Fibroblast of mammary gland (primary cell): ENCODE measurements around the gene CHD1.

Experiments used
- DNase-seq: peaks from one replicate; pipeline ENCODE4 v3.0.0-alpha.2; 2010; ENCODE audit warnings: low read depth
- H3K4me3 ChIP-seq: 2 replicates; pipeline ENCODE4 v1.5.1; 2011; ENCODE audit warnings: low read depth, mild to moderate bottlenecking, low read length, moderate library complexity; ENCODE audit not compliant: control insufficient read depth
- CTCF ChIP-seq: conservative IDR thresholded peaks from 2 replicates; pipeline ENCODE4 v1.5.1; 2011; ENCODE audit warnings: low read depth, low read length, inconsistent platforms; ENCODE audit not compliant: control insufficient read depth, insufficient read depth

The CHD1 gene

GRCh38 chr5:98913911-98914310, 14.9 kb downstream of the CHD1 start:
- DNase-seq = no peak
- H3K4me3 ChIP-seq = no peak overlapping the region
- TF ChIP-seq CTCF = no peak

GRCh38 chr5:98911280-98912040, 17.3 kb downstream of the CHD1 start:
- no peak for TF ChIP-seq CTCF
- H3K4me3 ChIP-seq = no peak overlapping the region
- DNase-seq = no peak

GRCh38 chr5:98909363-98909762, 19.4 kb downstream of the CHD1 start:
- no peak overlapping the region for H3K4me3 ChIP-seq
- DNase-seq = peak; percentile 37
- no peak for TF ChIP-seq CTCF

- DNase-seq = no peak
- no peak overlapping the region for H3K4me3 ChIP-seq
- TF ChIP-seq CTCF = no peak
Observed at GRCh38 chr5:98907951-98908350, 20.9 kb downstream of the CHD1 start.

- no peak for TF ChIP-seq CTCF
- H3K4me3 ChIP-seq = no peak overlapping the region
- DNase-seq = peak; percentile 25
Observed at GRCh38 chr5:98906756-98907355, 22.0 kb downstream of the CHD1 start.

GRCh38 chr5:98905857-98906688, 22.7 kb downstream of the CHD1 start:
- peak; percentile 70 for DNase-seq
- H3K4me3 ChIP-seq = no peak overlapping the region
- peak; percentile 68 for TF ChIP-seq CTCF
